GM18951 (cell line): Measurements from ENCODE around the gene KCNJ1.

Experiments used
- POLR2A ChIP-seq: IDR thresholded peaks from 4 replicates; pipeline ENCODE4 v1.6.1; 2011; ENCODE audit warnings: mild to moderate bottlenecking; ENCODE audit not compliant: insufficient read length, insufficient read depth; ENCODE audit errors: extremely low read depth
- in situ Hi-C: fragments of 300-500 bp; cut with MboI; formaldehyde crosslinking; loops from one replicate; pipeline ENCODE4 v1.12.0; 2022; ENCODE audit warnings: low sequenced_read_pairs, mixed read lengths, inconsistent platforms; ENCODE audit not compliant: unreplicated experiment

The KCNJ1 gene

GRCh38 chr11:128825050-128825784, 41.9 kb downstream of the KCNJ1 start:
- TF ChIP-seq POLR2A = no peak
- in situ Hi-C loops = loop anchor here (10.0 to 25.0 kb wide), 3 partner anchors 190 to 650 kb away; no protein-coding TSS in a partner anchor

GRCh38 chr11:128824191-128825049, 42.7 kb downstream of the KCNJ1 start:
- in situ Hi-C loops = loop anchor here (10.0 to 25.0 kb wide), 3 partner anchors 190 to 650 kb away; no protein-coding TSS in a partner anchor

GRCh38 chr11:128823753-128824152, 43.3 kb downstream of the KCNJ1 start:
- TF ChIP-seq POLR2A = no peak
- in situ Hi-C loops = loop anchor here (10.0 kb wide), 2 partner anchors 189 to 649 kb away; no protein-coding TSS in a partner anchor

More at GRCh38 chr11:128824191-128825049, 42.7 kb downstream of the KCNJ1 start:
- TF ChIP-seq POLR2A = no peak

- TF ChIP-seq POLR2A = no peak
- in situ Hi-C loops = loop anchor here (10.0 kb wide), 2 partner anchors 187 to 647 kb away; no protein-coding TSS in a partner anchor
Measured at GRCh38 chr11:128822130-128822529, 45.0 kb downstream of the KCNJ1 start.

GRCh38 chr11:128821556-128821955, 45.5 kb downstream of the KCNJ1 start:
- in situ Hi-C loops = loop anchor here (10.0 kb wide), 2 partner anchors 187 to 647 kb away; no protein-coding TSS in a partner anchor
- no peak for TF ChIP-seq POLR2A

- in situ Hi-C loops = no loop called here
- no peak for TF ChIP-seq POLR2A
Measured at GRCh38 chr11:128819198-128819597, 47.9 kb downstream of the KCNJ1 start.

- in situ Hi-C loops = no loop called here
- TF ChIP-seq POLR2A = no peak
Measured at GRCh38 chr11:128814856-128815705, 52.0 kb downstream of the KCNJ1 start.

- in situ Hi-C loops = no loop called here
Measured at GRCh38 chr11:128813729-128814128, 53.4 kb downstream of the KCNJ1 start.

GRCh38 chr11:128810784-128811514, 56.1 kb downstream of the KCNJ1 start:
- TF ChIP-seq POLR2A = no peak
- in situ Hi-C loops = no loop called here

More at GRCh38 chr11:128813729-128814128, 53.4 kb downstream of the KCNJ1 start:
- TF ChIP-seq POLR2A = no peak

- in situ Hi-C loops = no loop called here
- TF ChIP-seq POLR2A = no peak
Measured at GRCh38 chr11:128809128-128809527, 58.0 kb downstream of the KCNJ1 start.

GRCh38 chr11:128807909-128808308, 59.2 kb downstream of the KCNJ1 start:
- no peak for TF ChIP-seq POLR2A
- in situ Hi-C loops = no loop called here

- in situ Hi-C loops = no loop called here
- no peak for TF ChIP-seq POLR2A
Measured at GRCh38 chr11:128806506-128807261, 60.4 kb downstream of the KCNJ1 start.

- TF ChIP-seq POLR2A = no peak
- in situ Hi-C loops = no loop called here
Measured at GRCh38 chr11:128804481-128804880, 62.6 kb downstream of the KCNJ1 start.
